GM13977 (cell line): ENCODE measurements around the gene FADS2.

Experiments
- DNase-seq: peaks from one replicate; pipeline ENCODE4 v3.0.0; 2012; ENCODE audit warnings: low spot score
- in situ Hi-C: fragments of 300-500 bp; cut with MboI; formaldehyde crosslinking; loops from one replicate; pipeline ENCODE4 v1.12.0; 2022; ENCODE audit warnings: low sequenced_read_pairs, low pct_unique_long_range_greater_than_20kb, mixed read lengths, inconsistent platforms; ENCODE audit not compliant: unreplicated experiment
- TF ChIP-seq, protein P1 (sequence below): IDR thresholded peaks from 2 replicates; pipeline ENCODE4 v1.5.1; 2012; ENCODE audit warnings: mild to moderate bottlenecking, control low read depth; ENCODE audit not compliant: insufficient read depth; ENCODE audit errors: extremely low read depth, missing control alignments

The FADS2 gene

DNA sequence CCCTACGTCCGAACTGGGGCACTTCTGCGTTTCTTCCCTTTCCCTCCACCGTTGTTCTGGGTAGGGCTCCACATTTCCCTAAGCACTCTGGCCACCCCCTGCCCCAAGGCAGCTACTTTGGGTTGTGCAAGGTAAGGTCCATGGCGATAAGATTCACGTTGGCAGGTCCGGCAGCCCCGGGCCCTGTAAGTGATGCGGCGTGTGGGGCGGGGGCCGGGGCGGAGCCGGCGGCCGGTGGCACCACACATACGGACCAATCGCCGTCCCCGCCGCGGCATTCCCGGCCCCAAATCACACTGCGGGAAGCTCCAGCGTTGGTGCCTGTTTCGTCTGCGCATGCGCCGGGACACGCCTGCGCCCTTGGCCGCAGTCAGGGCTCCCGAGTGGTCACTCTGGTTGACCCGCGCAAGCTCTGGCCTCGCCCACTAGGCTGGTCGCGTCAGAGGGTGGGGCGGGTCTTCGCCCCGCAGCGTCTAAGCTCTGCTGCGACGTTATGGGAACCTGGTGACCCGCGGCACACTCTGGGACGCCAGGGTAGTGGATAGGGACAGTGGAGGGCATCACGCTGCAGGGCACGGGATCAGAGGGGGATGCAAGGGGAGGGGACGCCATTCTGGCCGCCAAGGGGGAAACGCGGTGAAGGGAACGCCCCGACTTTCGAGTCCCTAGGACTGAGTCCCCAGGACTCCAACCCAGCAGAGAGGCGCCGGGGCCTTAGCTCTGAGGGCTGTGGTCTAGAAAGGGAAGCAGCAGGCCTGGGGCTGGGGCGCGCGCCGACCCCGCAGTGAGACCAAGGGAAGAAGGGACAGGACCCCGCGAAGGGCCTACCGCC, 12.9 kb upstream of the FADS2 start:
- TF ChIP-seq, protein P1, sequence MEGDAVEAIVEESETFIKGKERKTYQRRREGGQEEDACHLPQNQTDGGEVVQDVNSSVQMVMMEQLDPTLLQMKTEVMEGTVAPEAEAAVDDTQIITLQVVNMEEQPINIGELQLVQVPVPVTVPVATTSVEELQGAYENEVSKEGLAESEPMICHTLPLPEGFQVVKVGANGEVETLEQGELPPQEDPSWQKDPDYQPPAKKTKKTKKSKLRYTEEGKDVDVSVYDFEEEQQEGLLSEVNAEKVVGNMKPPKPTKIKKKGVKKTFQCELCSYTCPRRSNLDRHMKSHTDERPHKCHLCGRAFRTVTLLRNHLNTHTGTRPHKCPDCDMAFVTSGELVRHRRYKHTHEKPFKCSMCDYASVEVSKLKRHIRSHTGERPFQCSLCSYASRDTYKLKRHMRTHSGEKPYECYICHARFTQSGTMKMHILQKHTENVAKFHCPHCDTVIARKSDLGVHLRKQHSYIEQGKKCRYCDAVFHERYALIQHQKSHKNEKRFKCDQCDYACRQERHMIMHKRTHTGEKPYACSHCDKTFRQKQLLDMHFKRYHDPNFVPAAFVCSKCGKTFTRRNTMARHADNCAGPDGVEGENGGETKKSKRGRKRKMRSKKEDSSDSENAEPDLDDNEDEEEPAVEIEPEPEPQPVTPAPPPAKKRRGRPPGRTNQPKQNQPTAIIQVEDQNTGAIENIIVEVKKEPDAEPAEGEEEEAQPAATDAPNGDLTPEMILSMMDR, result no peak
- peak; percentile 95 for DNase-seq
- in situ Hi-C loops, result no loop called here

DNA sequence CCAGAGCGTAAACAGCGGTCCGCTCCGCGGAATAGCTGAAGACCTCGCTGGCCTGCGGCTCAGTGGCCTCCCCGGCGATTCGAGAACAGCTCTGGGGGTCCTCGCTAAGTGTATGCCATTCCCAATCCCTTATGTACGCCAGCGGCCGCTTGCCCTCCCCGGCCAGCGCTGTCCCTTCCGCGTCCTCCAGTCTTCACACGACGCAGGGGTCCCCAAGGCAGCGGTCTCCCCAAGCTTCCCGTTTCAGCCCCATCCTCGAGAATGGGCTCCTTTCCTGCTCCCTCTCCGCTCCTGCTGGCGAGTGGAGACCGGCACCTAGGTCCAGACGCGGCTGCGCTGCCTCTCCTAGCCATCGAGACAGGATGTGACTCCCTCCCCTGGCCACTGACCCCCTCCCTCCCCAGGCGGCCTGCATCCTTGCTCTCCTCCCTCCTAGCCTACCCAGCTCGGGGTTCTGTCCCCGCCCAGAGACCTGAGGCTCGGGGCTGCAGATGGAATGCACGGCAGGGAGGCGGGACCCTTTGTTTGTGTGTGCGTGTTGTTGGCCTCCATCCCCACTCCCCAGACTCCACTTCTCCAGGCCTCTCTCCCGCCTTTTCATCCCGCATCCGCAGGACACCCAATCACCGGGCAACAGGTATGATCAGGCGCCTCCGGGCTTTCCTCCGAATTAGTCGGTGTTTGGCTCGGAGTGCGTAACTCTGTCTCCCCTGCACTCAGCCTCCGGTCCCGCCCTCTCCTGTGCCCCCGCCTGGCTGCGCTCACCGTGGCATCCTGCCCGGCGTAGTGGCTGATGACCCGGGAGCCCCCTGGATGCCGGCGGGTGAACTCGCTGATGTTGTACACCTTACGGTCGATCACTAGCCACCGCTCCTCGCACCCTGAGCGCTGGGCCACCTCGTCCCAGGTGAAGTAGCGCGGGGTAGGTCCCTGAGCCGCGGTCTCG, 12.0 kb upstream of the FADS2 start:
- in situ Hi-C loops, result no loop called here
- DNase-seq, result peak; percentile 74
- TF ChIP-seq, protein P1, result no peak

DNA sequence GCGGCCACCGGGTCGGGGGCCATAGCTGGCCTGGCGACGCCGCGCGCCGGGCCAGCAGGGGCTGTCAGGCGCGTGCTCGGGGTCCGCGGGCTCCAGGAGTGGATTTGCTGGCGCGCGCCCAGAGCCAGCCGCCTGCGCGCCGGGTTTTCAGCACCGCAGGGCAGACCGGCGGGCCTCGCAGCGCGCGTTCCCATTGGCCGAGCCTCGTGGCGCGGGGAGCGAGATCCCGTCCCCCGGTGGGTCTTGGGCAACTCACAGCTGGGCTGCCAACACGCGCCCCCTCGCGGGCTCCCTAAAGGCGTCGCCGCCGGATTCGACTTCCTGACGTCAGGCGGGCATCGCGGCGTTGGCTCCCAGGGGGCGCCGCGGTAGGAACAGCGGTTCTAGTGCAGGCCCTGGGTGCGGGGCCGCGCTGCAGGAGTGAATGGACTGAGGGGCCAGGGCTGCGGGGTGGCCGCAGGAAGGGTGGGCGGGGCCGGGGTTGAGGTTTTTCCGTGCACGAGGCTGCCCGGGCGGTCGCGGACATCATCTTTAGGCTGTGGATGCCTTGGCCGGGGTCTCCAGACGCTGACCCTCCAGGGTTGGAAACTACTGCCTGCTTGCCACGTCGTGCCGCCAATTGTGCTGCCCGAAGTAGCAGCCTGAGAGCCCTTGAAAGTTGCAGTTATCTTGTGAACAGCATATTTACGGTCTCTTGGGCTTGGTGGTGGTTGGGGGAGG, 11.2 kb upstream of the FADS2 start, which contains the start of gene FADS1:
Gene FADS1, minus strand, starts transcription at position 268 of the 720 bp plus-strand sequence. Its CDS starts 74 bp downstream, at position 194.
- in situ Hi-C loops, result no loop called here
- TF ChIP-seq, protein P1, result peak; percentile 63
- peak; percentile 90 for DNase-seq

DNA sequence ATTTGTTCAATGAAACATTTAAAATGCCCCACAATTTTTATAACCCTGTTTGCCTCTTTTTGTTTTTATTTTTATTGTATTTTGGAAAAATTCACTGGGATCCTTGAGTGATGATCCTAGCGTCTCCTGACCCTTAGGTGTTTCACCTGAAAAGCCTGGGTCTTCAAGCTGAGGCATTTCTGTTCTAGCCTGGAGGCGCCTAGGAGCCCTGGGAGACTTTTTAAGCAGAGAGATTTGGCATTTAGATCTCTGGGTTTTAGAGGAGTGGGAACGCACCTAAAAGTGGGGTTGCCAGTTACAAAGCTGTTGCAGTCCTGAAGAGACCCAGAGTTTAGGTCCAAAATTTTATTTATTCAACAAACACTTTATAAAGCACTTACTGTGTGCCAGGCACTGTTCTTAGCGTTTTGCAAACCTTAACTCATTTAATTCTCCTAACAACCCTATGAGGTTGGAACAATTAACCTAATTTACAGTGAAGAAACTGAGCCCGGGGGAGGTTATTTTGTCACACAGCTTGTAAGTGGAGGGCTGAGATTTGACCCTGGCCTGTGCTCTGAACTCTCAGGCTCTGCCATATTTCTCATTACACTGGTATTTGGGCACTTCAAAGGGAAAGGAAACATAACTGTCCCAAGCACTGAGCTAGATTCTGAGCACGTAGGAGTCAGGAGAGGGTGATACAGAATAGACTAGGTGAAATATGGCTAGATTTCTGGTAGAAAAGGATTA, 10.5 kb upstream of the FADS2 start:
- TF ChIP-seq, protein P1, result no peak
- no peak for DNase-seq
- in situ Hi-C loops, result no loop called here

DNA sequence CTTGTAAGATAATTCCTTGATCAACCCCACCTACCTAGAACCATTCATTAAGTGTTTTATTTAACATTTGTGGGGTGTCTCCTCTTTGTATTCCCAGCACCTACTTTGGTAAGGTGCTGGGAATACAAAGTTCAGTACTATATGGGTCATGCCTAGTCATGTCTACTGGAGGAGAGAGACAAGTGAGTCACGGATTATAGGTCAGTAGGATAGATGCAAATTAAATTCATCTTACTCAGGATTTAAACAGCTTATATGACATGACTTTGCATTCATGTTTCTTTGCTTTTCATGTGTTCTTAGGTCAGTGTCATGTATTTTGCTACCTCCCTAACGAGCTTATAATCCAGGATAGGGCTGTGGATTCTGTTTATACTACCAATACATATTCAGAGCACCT, 7.9 kb upstream of the FADS2 start:
- in situ Hi-C loops, result no loop called here
- no peak for DNase-seq
- TF ChIP-seq, protein P1, result no peak
